ENCODE measurements around the gene TNFRSF1A. TPM values are rescaled to one million over a fixed set of nuclear protein-coding genes. Genes with fewer than 3 reads are reported as not detected.

The TNFRSF1A gene
- polyA plus RNA-seq, 2 of the 4 experiments (the other 2 are of a cell fraction) = 416 to 460 TPM

GRCh38 chr12:6288235-6288634 is 53.6 kb downstream of the TNFRSF1A start:
- H3K4me1 ChIP-seq = peaks cover 23% of the 10 kb centered on the region
- no peak for TF ChIP-seq CBX8 (IDR thresholded peaks at IDR 0.05)
- no peak for TF ChIP-seq FOSB (CRISPR knock-in tag; IDR thresholded peaks at IDR 0.05)
- no peak for TF ChIP-seq CHD4 (IDR thresholded peaks at IDR 0.05; ENCODE audit: borderline replicate concordance)
- no peak for TF ChIP-seq E2F6 (IDR thresholded peaks at IDR 0.05; ENCODE audit: borderline replicate concordance, low read depth)
- no peak for TF ChIP-seq MYC (IDR thresholded peaks at IDR 0.05; ENCODE audit: borderline replicate concordance, low read length)
- TF ChIP-seq TFCP2L1 (CRISPR knock-in tag; IDR thresholded peaks at IDR 0.05) = no peak
- TF ChIP-seq RARB (CRISPR knock-in tag; IDR thresholded peaks at IDR 0.05) = no peak
- no peak for TF ChIP-seq POLR2A (IDR thresholded peaks at IDR 0.05; ENCODE audit: low read length)
- no peak for TF ChIP-seq ZFP36 (IDR thresholded peaks at IDR 0.05; ENCODE audit: borderline replicate concordance, partially characterized antibody)
- TF ChIP-seq PHF8 (IDR thresholded peaks at IDR 0.05; ENCODE audit: borderline replicate concordance, low read depth) = no peak
- TF ChIP-seq ZNF302 (CRISPR knock-in tag; IDR thresholded peaks at IDR 0.05) = no peak
- no peak for TF ChIP-seq POLR2AphosphoS2 (conservative IDR thresholded peaks at IDR 0.05; ENCODE audit: low read length)
- TF ChIP-seq JUNB (IDR thresholded peaks at IDR 0.05) = no peak
- no peak for TF ChIP-seq ESRRA (IDR thresholded peaks at IDR 0.05; ENCODE audit: borderline replicate concordance, low read length)
- no peak for TF ChIP-seq ATOH8 (CRISPR knock-in tag; IDR thresholded peaks at IDR 0.05; ENCODE audit: low read depth)
- no peak for TF ChIP-seq HMGXB4 (CRISPR knock-in tag; IDR thresholded peaks at IDR 0.05; ENCODE audit: borderline replicate concordance)
- TF ChIP-seq MAX (IDR thresholded peaks at IDR 0.05) = no peak
- no peak for TF ChIP-seq JUN (IDR thresholded peaks at IDR 0.05)
- TF ChIP-seq REST (IDR thresholded peaks at IDR 0.05) = no peak
- ATAC-seq (no peak), FAIRE-seq (no peak), DNase-seq (ENCODE audit: low read depth in 1 of 2, low spot score in 1 of 2) (no peak)
- ChIA-PET POLR2A (no interaction called here), CTCF (interaction anchor here (0.6 to 8.2 kb wide), 7 partner anchors 9 to 300 kb away, joined by 3 to 223 read pairs (median 7); partner anchors contain the start of gene CD9)
- no peak overlapping the region for H3K4me3 ChIP-seq
- no peak overlapping the region for H3K27ac ChIP-seq
- 88% methylated on average over 5 of the region's 5 CpGs for WGBS (ENCODE audit: missing lambda C conversion rate)
- H3K9me3 ChIP-seq = no peaks in the 10 kb centered on the region
- no peak overlapping the region for H3K4me2 ChIP-seq
